Measurements from ENCODE around the gene TEN1. TPM values are rescaled to one million over a fixed set of nuclear protein-coding genes. Genes with fewer than 3 reads are reported as not detected.

The TEN1 gene
- total RNA-seq, 1 donor: 18.9 TPM

GRCh38 chr17:75994802-75995370 lies 15.8 kb downstream of the TEN1 start:
- no peaks in the 10 kb centered on the region for H3K27me3 ChIP-seq (ENCODE audit: insufficient read depth, low read length)
- H3K4me3 ChIP-seq (ENCODE audit: low read length): no peak overlapping the region
- H3K9me3 ChIP-seq (ENCODE audit: low read depth, low read length): no peaks in the 10 kb centered on the region
- H3K4me1 ChIP-seq (ENCODE audit: insufficient read depth, low read length): peaks cover 25% of the 10 kb centered on the region

GRCh38 chr17:75995385-75995925 lies 16.4 kb downstream of the TEN1 start:
- H3K27me3 ChIP-seq (ENCODE audit: insufficient read depth, low read length): no peaks in the 10 kb centered on the region
- H3K9me3 ChIP-seq (ENCODE audit: low read depth, low read length): no peaks in the 10 kb centered on the region
- peaks cover 25% of the 10 kb centered on the region for H3K4me1 ChIP-seq (ENCODE audit: insufficient read depth, low read length)
- no peak overlapping the region for H3K4me3 ChIP-seq (ENCODE audit: low read length)

GRCh38 chr17:75996665-75997590 lies 17.9 kb downstream of the TEN1 start:
- Histone ChIP-seq H3K9me3 (ENCODE audit: low read depth, low read length) (no peaks in the 10 kb centered on the region), H3K4me1 (ENCODE audit: insufficient read depth, low read length) (peaks cover 21% of the 10 kb centered on the region), H3K27me3 (ENCODE audit: insufficient read depth, low read length) (no peaks in the 10 kb centered on the region), H3K4me3 (ENCODE audit: low read length) (no peak overlapping the region)

- Histone ChIP-seq H3K4me1 (ENCODE audit: insufficient read depth, low read length) (peaks cover 17% of the 10 kb centered on the region), H3K9me3 (ENCODE audit: low read depth, low read length) (no peaks in the 10 kb centered on the region), H3K4me3 (ENCODE audit: low read length) (no peak overlapping the region), H3K27me3 (ENCODE audit: insufficient read depth, low read length) (no peaks in the 10 kb centered on the region)
Observed at GRCh38 chr17:75998327-75998795, 19.3 kb downstream of the TEN1 start.

GRCh38 chr17:76000016-76000754 lies 21.1 kb downstream of the TEN1 start:
- H3K9me3 ChIP-seq (ENCODE audit: low read depth, low read length): no peaks in the 10 kb centered on the region

GRCh38 chr17:76000755-76001521 lies 21.9 kb downstream of the TEN1 start, which contains the start of gene CDK3:
Gene CDK3 (plus strand): TSS chr17:76000855. CDS start chr17:76001426, 571 bp downstream.
- no peak within 1 kb of the TSS for H3K4me3 ChIP-seq (ENCODE audit: low read length)
- H3K27me3 ChIP-seq (ENCODE audit: insufficient read depth, low read length): no peaks in the 10 kb centered on the region
- H3K4me1 ChIP-seq (ENCODE audit: insufficient read depth, low read length): peaks cover 17% of the 10 kb centered on the region
- no peaks in the 10 kb centered on the region for H3K9me3 ChIP-seq (ENCODE audit: low read depth, low read length)

More at GRCh38 chr17:76000016-76000754, 21.1 kb downstream of the TEN1 start:
- peaks cover 17% of the 10 kb centered on the region for H3K4me1 ChIP-seq (ENCODE audit: insufficient read depth, low read length)
- no peak overlapping the region for H3K4me3 ChIP-seq (ENCODE audit: low read length)
- H3K27me3 ChIP-seq (ENCODE audit: insufficient read depth, low read length): no peaks in the 10 kb centered on the region

- H3K4me3 ChIP-seq (ENCODE audit: low read length): no peak overlapping the region
- H3K9me3 ChIP-seq (ENCODE audit: low read depth, low read length): no peaks in the 10 kb centered on the region
- no peaks in the 10 kb centered on the region for H3K27me3 ChIP-seq (ENCODE audit: insufficient read depth, low read length)
- H3K4me1 ChIP-seq (ENCODE audit: insufficient read depth, low read length): peaks cover 8% of the 10 kb centered on the region
Observed at GRCh38 chr17:76002100-76002499, 23.1 kb downstream of the TEN1 start.

GRCh38 chr17:76003915-76004314 lies 24.9 kb downstream of the TEN1 start:
- Histone ChIP-seq H3K4me1 (ENCODE audit: insufficient read depth, low read length) (no peaks in the 10 kb centered on the region), H3K9me3 (ENCODE audit: low read depth, low read length) (no peaks in the 10 kb centered on the region), H3K27me3 (ENCODE audit: insufficient read depth, low read length) (no peaks in the 10 kb centered on the region), H3K4me3 (ENCODE audit: low read length) (no peak overlapping the region)

- no peak overlapping the region for H3K4me3 ChIP-seq (ENCODE audit: low read length)
- H3K4me1 ChIP-seq (ENCODE audit: insufficient read depth, low read length): no peaks in the 10 kb centered on the region
- H3K27me3 ChIP-seq (ENCODE audit: insufficient read depth, low read length): no peaks in the 10 kb centered on the region
- H3K9me3 ChIP-seq (ENCODE audit: low read depth, low read length): no peaks in the 10 kb centered on the region
Observed at GRCh38 chr17:76004750-76005262, 25.8 kb downstream of the TEN1 start.

- no peaks in the 10 kb centered on the region for H3K27me3 ChIP-seq (ENCODE audit: insufficient read depth, low read length)
- no peaks in the 10 kb centered on the region for H3K4me1 ChIP-seq (ENCODE audit: insufficient read depth, low read length)
- no peak overlapping the region for H3K4me3 ChIP-seq (ENCODE audit: low read length)
- H3K9me3 ChIP-seq (ENCODE audit: low read depth, low read length): no peaks in the 10 kb centered on the region
Observed at GRCh38 chr17:76005263-76006149, 26.5 kb downstream of the TEN1 start.

GRCh38 chr17:76007131-76007849 lies 28.2 kb downstream of the TEN1 start:
- no peak overlapping the region for H3K4me3 ChIP-seq (ENCODE audit: low read length)
- no peaks in the 10 kb centered on the region for H3K9me3 ChIP-seq (ENCODE audit: low read depth, low read length)
- H3K4me1 ChIP-seq (ENCODE audit: insufficient read depth, low read length): no peaks in the 10 kb centered on the region
- H3K27me3 ChIP-seq (ENCODE audit: insufficient read depth, low read length): no peaks in the 10 kb centered on the region

GRCh38 chr17:76007850-76008165 lies 28.8 kb downstream of the TEN1 start:
- H3K27me3 ChIP-seq (ENCODE audit: insufficient read depth, low read length): no peaks in the 10 kb centered on the region
- no peaks in the 10 kb centered on the region for H3K9me3 ChIP-seq (ENCODE audit: low read depth, low read length)

GRCh38 chr17:76008208-76008607 lies 29.2 kb downstream of the TEN1 start:
- H3K4me1 ChIP-seq (ENCODE audit: insufficient read depth, low read length): no peaks in the 10 kb centered on the region
- H3K9me3 ChIP-seq (ENCODE audit: low read depth, low read length): no peaks in the 10 kb centered on the region
- no peaks in the 10 kb centered on the region for H3K27me3 ChIP-seq (ENCODE audit: insufficient read depth, low read length)
- no peak overlapping the region for H3K4me3 ChIP-seq (ENCODE audit: low read length)

More at GRCh38 chr17:76007850-76008165, 28.8 kb downstream of the TEN1 start:
- H3K4me1 ChIP-seq (ENCODE audit: insufficient read depth, low read length): no peaks in the 10 kb centered on the region
- H3K4me3 ChIP-seq (ENCODE audit: low read length): no peak overlapping the region

Measured in mononuclear cell (primary cell).